GM08714 (cell line): ENCODE measurements around the gene RPL27A.

Experiments used
- H3K4me3 ChIP-seq: fragments of 200-500 bp; sonication (Bioruptor generic); 2 replicates; pipeline ENCODE4 v1.5.1; 2014; ENCODE audit warnings: mild to moderate bottlenecking, low read length, inconsistent platforms
- ZNF274 ChIP-seq: IDR thresholded peaks from 2 replicates; pipeline ENCODE4 v1.6.1; 2012; ENCODE audit warnings: mild to moderate bottlenecking, low read depth, low read length

RPL27A gene

GRCh38 chr11:8701891-8702597, 19.5 kb downstream of the RPL27A start:
- no peak for TF ChIP-seq ZNF274
- no peak overlapping the region for H3K4me3 ChIP-seq

DNA sequence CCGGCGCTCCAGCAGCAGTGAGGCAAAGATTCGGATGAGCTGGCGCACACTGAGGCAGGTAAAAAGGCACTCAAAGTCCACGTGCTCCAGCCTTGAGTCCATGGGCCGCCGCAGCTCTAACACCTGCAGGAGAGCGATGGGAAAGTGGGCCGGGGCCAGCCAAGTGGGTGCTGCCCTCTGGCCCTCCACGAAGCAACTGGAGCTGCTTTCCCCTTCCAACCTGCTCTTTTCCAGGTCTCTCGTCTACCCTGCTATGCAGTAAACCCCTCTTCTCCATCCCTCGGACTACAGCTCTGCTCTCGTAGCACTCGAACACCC, 20.0 kb downstream of the RPL27A start:
- TF ChIP-seq ZNF274 = no peak

GRCh38 chr11:8704136-8704535, 21.5 kb downstream of the RPL27A start:
- no peak overlapping the region for H3K4me3 ChIP-seq
- TF ChIP-seq ZNF274 = no peak

More for the DNA sequence above, 20.0 kb downstream of the RPL27A start:
- H3K4me3 ChIP-seq = no peak overlapping the region

DNA sequence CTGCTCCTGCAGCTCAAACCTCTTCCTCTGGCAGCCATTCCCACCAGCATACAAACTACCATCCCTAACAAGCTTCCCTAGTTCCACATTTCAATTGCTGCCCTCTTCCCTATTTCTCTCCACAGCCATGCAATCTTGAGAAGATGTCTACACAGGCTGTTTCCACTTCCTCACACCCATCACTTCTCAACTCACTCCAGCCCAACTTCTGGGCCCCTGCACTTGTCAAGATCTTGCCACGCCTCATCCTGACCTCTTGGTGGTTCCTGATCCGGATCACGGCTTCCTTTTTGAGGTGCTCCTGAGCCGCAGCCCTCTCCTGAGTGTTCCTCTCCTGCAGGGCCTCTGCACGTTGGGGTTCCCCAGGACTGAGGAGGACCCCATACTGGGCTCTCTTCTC, 22.6 kb downstream of the RPL27A start:
- TF ChIP-seq ZNF274 = no peak
- H3K4me3 ChIP-seq = no peak overlapping the region

- H3K4me3 ChIP-seq = no peak overlapping the region
- TF ChIP-seq ZNF274 = no peak
These were observed 24.3 kb downstream of the RPL27A start for GRCh38 chr11:8706673-8707432.

- H3K4me3 ChIP-seq = no peak overlapping the region
- no peak for TF ChIP-seq ZNF274
These were observed 25.1 kb downstream of the RPL27A start for GRCh38 chr11:8707541-8708191.

DNA sequence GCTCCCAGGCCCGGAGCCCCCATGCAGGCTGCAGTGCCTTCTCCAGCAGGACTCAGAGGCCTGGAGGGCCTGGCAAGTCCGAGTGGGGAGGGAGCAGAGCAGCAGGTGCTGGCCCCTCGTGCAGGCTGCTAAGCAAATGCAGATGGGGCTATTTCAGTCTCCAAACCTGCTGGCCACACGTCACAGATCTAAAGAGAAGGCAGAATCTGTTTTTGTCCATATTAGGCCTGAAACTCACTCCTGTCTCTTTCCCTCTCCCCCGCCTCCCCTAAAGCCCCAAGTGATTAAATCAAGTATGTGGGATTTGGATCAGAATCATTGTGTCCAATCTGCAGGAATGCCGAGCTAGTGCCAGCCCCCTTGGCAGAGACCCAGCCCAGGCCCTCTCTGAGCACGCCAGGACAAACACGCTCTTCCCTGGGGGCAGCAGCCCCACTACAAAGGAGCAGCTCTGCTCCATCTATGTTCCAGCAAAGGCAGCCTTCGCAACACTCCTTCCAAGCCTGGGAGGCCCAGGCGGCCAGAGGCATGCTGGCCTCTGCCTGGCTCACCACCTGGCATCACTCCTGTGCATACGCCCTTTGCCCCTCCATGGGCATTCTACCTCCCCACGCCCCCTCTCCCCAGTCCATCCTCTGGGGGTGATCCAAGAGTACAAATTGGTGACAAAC, 26.5 kb downstream of the RPL27A start:
- no peak for TF ChIP-seq ZNF274
- H3K4me3 ChIP-seq = no peak overlapping the region

GRCh38 chr11:8709777-8710176, 27.2 kb downstream of the RPL27A start:
- no peak overlapping the region for H3K4me3 ChIP-seq
- no peak for TF ChIP-seq ZNF274

GRCh38 chr11:8711895-8712442, 29.4 kb downstream of the RPL27A start:
- no peak for TF ChIP-seq ZNF274
- no peak overlapping the region for H3K4me3 ChIP-seq

DNA sequence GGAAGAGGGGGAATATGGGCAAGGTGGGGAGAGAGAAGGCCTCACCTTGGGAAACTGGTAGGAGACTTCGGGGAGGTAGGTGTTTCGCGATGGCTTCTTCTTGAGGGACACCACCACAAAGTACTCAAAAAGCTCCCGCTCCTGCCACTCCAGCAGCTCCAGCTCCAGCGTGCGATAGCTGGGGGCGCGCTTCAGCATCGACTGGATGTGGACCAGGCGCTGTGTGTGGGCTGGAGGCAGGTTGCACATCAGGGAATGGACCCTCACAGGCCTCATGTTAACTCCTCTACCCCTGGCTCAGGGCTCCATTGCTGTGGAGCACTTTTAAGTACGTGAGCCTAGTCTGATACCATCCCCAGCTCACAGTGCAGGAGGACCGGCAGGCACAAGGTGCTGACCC, 29.9 kb downstream of the RPL27A start:
- H3K4me3 ChIP-seq = no peak overlapping the region
- no peak for TF ChIP-seq ZNF274

- no peak overlapping the region for H3K4me3 ChIP-seq
These were observed 31.3 kb downstream of the RPL27A start for GRCh38 chr11:8713760-8714454.

GRCh38 chr11:8714622-8715225, 32.1 kb downstream of the RPL27A start:
- TF ChIP-seq ZNF274 = no peak
- H3K4me3 ChIP-seq = no peak overlapping the region

More at GRCh38 chr11:8713760-8714454, 31.3 kb downstream of the RPL27A start:
- no peak for TF ChIP-seq ZNF274

DNA sequence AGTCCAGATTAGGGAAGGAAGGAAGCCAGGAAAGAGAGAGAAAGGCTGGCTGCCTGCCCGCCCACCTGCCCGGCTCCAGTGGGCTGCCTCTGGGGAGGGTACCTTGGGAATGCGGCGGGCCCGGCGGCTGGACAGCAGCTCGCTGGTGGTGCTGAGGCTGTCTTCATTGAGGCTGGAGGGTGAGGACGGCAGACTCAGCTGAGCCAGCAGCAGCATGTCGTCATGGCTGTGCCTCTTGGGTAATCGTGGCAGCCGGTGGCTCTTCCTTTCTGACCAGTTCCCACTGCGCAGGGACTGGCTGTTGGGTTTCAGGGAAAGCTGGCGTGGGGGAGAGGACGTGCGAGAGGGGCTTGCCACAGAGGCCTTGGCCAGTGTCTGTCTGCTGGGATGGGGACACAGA, 32.9 kb downstream of the RPL27A start:
- TF ChIP-seq ZNF274 = no peak
- H3K4me3 ChIP-seq = no peak overlapping the region
